K562 (cell line): ENCODE data around the gene MGST3. TPM values are rescaled to one million over a fixed set of nuclear protein-coding genes. Genes with fewer than 3 reads are reported as not detected.

ENCODE experiments used
- ARID2 ChIP-seq: fragments of 450-650 bp; IDR thresholded peaks from 2 replicates; pipeline ENCODE4 v1.6.1; 2017; ENCODE audit warnings: antibody characterized with exemption, mild to moderate bottlenecking
- ATF3 ChIP-seq, 2 experiments: fragments of 450-650 bp in 1 of 2; sonication (generic) in 1 of 2; formaldehyde crosslinking in 1 of 2; IDR thresholded peaks in 1 of 2; conservative IDR thresholded peaks in 1 of 2; 2 replicates each; pipeline versions ENCODE4 v1.6.1 to v1.8.1; 2016 to 2023; ENCODE audit warnings: mild to moderate bottlenecking in 2 of 2, moderate library complexity in 2 of 2, inconsistent platforms in 1 of 2, missing genetic modification reagents in 1 of 2
- BCL6 ChIP-seq: fragments of 250-450 bp; sonication (Bioruptor Pico); IDR thresholded peaks from 2 replicates; pipeline ENCODE4 v1.4.0; 2020
- CAMTA2 ChIP-seq: fragments of 250-450 bp; sonication (Bioruptor Pico); conservative IDR thresholded peaks from 2 replicates; pipeline ENCODE4 v1.5.1; 2022
- CBX5 ChIP-seq: IDR thresholded peaks from 2 replicates; pipeline ENCODE4 v1.6.1; 2014; ENCODE audit warnings: low read depth, borderline replicate concordance
- CREB5 ChIP-seq: fragments of 250-450 bp; sonication (Bioruptor Pico); IDR thresholded peaks from 2 replicates; pipeline ENCODE4 v1.5.0; 2020; ENCODE audit warnings: mild to moderate bottlenecking
- ETV1 ChIP-seq: fragments of 450-650 bp; conservative IDR thresholded peaks from 2 replicates; pipeline ENCODE4 v1.6.1; 2016; ENCODE audit warnings: missing genetic modification characterization, control low read depth, low read depth, missing compliant biosample characterization
- GABPA ChIP-seq: fragments of 200-800 bp; sonication (Bioruptor generic); conservative IDR thresholded peaks from 2 replicates; pipeline ENCODE4 v1.6.1; 2016; ENCODE audit warnings: low read depth, missing genetic modification characterization, missing compliant biosample characterization
- HDAC8 ChIP-seq: fragments of 450-650 bp; IDR thresholded peaks from 2 replicates; pipeline ENCODE4 v1.6.1; 2016; ENCODE audit warnings: mild to moderate bottlenecking, missing genetic modification characterization, moderate library complexity, missing compliant biosample characterization
- IFI16 ChIP-seq: fragments of 250-450 bp; sonication (Bioruptor Pico); IDR thresholded peaks from 2 replicates; pipeline ENCODE4 v2.1.2; 2022; ENCODE audit warnings: mild to moderate bottlenecking, inconsistent platforms
- KLF16 ChIP-seq: IDR thresholded peaks from 2 replicates; pipeline ENCODE4 v1.6.1; 2016; ENCODE audit warnings: antibody characterized with exemption
- MED1 ChIP-seq: sonication (generic); formaldehyde crosslinking; IDR thresholded peaks from 2 replicates; pipeline ENCODE4 v1.8.1; 2023; ENCODE audit warnings: missing genetic modification reagents, borderline replicate concordance
- MYNN ChIP-seq, 2 experiments: sonication (generic); formaldehyde crosslinking in 1 of 2; IDR thresholded peaks; 2 replicates each; pipeline versions ENCODE4 v1.5.0 to v1.6.1; 2016 to 2020; ENCODE audit warnings: antibody characterized with exemption in 1 of 2, missing genetic modification reagents in 1 of 2
- RBM14 ChIP-seq: fragments of 200-400 bp; formaldehyde crosslinking; IDR thresholded peaks from 2 replicates; pipeline ENCODE4 v1.6.1; 2018; ENCODE audit warnings: low read depth, mild to moderate bottlenecking, low read length, moderate library complexity, borderline replicate concordance; ENCODE audit not compliant: insufficient read depth
- SP2 ChIP-seq: IDR thresholded peaks from 2 replicates; pipeline ENCODE4 v1.6.1; 2011; ENCODE audit warnings: mild to moderate bottlenecking, low read depth, low read length, moderate library complexity; ENCODE audit not compliant: poor library complexity, severe bottlenecking; ENCODE audit errors: extremely low read depth
- ZNF165 ChIP-seq: fragments of 250-450 bp; sonication (Bioruptor Pico); IDR thresholded peaks from 2 replicates; pipeline ENCODE4 v1.4.0; 2020; ENCODE audit warnings: borderline replicate concordance
- ZNF431 ChIP-seq: sonication (generic); formaldehyde crosslinking; IDR thresholded peaks from 2 replicates; pipeline ENCODE4 v1.8.0; 2022; ENCODE audit warnings: mild to moderate bottlenecking, missing genetic modification reagents
- polyA plus RNA-seq, 8 experiments: library from polyadenylated mRNA; depleted of rRNA in 4 of 8; stranded (reverse) in 5 of 8; unstranded in 3 of 8; fragments of >200 nt; fragmentation: Nextera tagmentation in 2 of 8; fragmentation: Illumina TruSeq in 1 of 8; extraction: Ambion mirVana in 2 of 8; extraction: Trizol in 1 of 8; gene quantifications; 2 replicates each; pipeline versions ENCODE4 v1.2.1 to v1.2.3, GENCODE V29; 2011 to 2014; ENCODE audit warnings: inconsistent platforms in 1 of 8, missing spikeins in 1 of 8
- total RNA-seq, 7 experiments: library from RNA; depleted of rRNA in 6 of 7; stranded (reverse); fragments of >200 nt in 6 of 7; fragmentation: Illumina TruSeq in 2 of 7; extraction: Trizol in 2 of 7; gene quantifications; 2 replicates each; pipeline versions ENCODE4 v1.2.1 to v1.2.3, GENCODE V29; 2011 to 2021; ENCODE audit warnings: low replicate concordance in 1 of 7

The MGST3 gene
- total and polyA plus RNA-seq, 9 of the 15 experiments (the other 6 are each of a cell fraction or from before 2014, with no cell fraction given): 70.7 to 287 (median 105) TPM

- TF ChIP-seq CREB5 (CRISPR knock-in tag): no peak
- no peak for TF ChIP-seq IFI16 (CRISPR knock-in tag)
- TF ChIP-seq CAMTA2: no peak
- TF ChIP-seq BCL6 (CRISPR knock-in tag): no peak
- peak; percentile 8 for TF ChIP-seq SP2
- TF ChIP-seq KLF16: no peak
- TF ChIP-seq ZNF165 (CRISPR knock-in tag): no peak
- no peak for TF ChIP-seq MED1 (CRISPR knock-in tag)
- TF ChIP-seq RBM14: no peak
- TF ChIP-seq ARID2: no peak
- TF ChIP-seq MYNN (IDR thresholded peaks at IDR 0.05): peak; percentile 66
- TF ChIP-seq MYNN (CRISPR knock-in tag; IDR thresholded peaks at IDR 0.05): no peak
- 0 out of 2 replicates have a peak, but pooled peaks have one; percentile 6 for TF ChIP-seq ETV1 (tag)
- TF ChIP-seq HDAC8 (tag): no peak
- no peak for TF ChIP-seq GABPA (tag)
- TF ChIP-seq CBX5: no peak
- no peak for TF ChIP-seq ZNF431 (CRISPR knock-in tag)
- peak; percentile 90 for TF ChIP-seq ATF3 (IDR thresholded peaks at IDR 0.05)
- TF ChIP-seq ATF3 (CRISPR knock-in tag; conservative IDR thresholded peaks at IDR 0.05): peak; percentile 25; the same call in 1 of the 2 replicates
- TF ChIP-seq, all 486 proteins: peak for 65
Measured at GRCh38 chr1:165631342-165632151, 513 bp downstream of the MGST3 start (continued).
